ENCODE results near the gene GCFC2. TPM values are rescaled to one million over a fixed set of nuclear protein-coding genes. Genes with fewer than 3 reads are reported as not detected.

GCFC2 gene
- polyA plus RNA-seq, 3 donors, result 5.5 to 10.9 (median 9.0) TPM

DNA sequence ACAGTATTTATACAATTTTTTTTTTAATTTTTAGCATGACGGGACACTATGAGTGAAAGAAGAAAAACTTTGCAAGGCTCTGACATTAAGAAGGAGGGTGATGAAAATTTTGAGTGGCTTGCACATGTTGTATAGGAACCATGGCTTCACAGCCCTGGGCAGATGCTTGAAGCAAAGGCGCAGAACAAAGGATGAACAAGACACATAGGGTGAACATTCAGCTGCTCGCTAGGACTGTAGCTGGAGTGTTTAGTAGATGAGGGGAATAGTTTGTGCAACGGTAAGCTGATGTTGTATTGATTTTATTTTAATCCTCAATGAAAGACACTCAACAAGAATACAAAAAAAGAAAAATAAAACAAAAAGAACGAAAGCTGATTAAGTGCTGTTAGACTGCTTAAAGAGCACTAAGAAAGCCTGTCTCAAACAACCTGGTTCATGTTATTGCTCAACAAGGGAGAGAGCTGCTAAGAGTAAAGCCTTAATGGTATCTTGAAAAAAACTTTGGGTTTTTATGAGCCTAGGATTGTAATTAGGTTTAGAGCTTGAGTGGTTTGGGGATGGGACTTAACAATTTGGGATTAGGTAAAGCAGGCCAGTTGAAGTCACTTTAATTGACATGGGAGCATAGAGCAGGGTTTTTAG, 41.2 kb upstream of the GCFC2 start:
- no peak overlapping the region for H3K27ac ChIP-seq (ENCODE audit: low read depth in 1 of 2, low read length in 2 of 2)
- no peak for DNase-seq
- H3K27me3 ChIP-seq (ENCODE audit: control insufficient read depth in 2 of 2, insufficient read depth in 2 of 2, low read length in 2 of 2), result no peaks in the 10 kb centered on the region
- H3K9me3 Mint-ChIP-seq, result peaks cover 0 to 6% (median 0%) of the 10 kb centered on the region in 7 donors
- H3K27ac Mint-ChIP-seq, result no peak overlapping the region
- H3K9ac ChIP-seq (ENCODE audit: insufficient read depth, low read length, poor library complexity, severe bottlenecking), result no peak overlapping the region
- H3K9me3 ChIP-seq (replicated peaks in 1 of 2; ENCODE audit: control insufficient read depth in 1 of 2, insufficient read depth in 1 of 2, low read length in 2 of 2), result no peaks in the 10 kb centered on the region
- no peaks in the 10 kb centered on the region for H3K36me3 ChIP-seq (replicated peaks in 1 of 2; ENCODE audit: control insufficient read depth in 1 of 2, insufficient read depth in 2 of 2, low read length in 2 of 2)
- H3K4me3 Mint-ChIP-seq, result no peak overlapping the region
- H3K4me1 ChIP-seq (ENCODE audit: control insufficient read depth in 1 of 2, insufficient read depth in 2 of 2, low read length in 2 of 2), result no peaks in the 10 kb centered on the region
- H3K4me1 Mint-ChIP-seq, result no peaks in the 10 kb centered on the region
- no peak overlapping the region for H3K4me2 ChIP-seq (replicated peaks; ENCODE audit: extremely low read depth, low read length, poor library complexity, severe bottlenecking)
- TF ChIP-seq, protein P1, sequence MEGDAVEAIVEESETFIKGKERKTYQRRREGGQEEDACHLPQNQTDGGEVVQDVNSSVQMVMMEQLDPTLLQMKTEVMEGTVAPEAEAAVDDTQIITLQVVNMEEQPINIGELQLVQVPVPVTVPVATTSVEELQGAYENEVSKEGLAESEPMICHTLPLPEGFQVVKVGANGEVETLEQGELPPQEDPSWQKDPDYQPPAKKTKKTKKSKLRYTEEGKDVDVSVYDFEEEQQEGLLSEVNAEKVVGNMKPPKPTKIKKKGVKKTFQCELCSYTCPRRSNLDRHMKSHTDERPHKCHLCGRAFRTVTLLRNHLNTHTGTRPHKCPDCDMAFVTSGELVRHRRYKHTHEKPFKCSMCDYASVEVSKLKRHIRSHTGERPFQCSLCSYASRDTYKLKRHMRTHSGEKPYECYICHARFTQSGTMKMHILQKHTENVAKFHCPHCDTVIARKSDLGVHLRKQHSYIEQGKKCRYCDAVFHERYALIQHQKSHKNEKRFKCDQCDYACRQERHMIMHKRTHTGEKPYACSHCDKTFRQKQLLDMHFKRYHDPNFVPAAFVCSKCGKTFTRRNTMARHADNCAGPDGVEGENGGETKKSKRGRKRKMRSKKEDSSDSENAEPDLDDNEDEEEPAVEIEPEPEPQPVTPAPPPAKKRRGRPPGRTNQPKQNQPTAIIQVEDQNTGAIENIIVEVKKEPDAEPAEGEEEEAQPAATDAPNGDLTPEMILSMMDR (IDR thresholded peaks at IDR 0.05), result no peak
- peaks cover 0 to 5% (median 0%) of the 10 kb centered on the region in 3 donors for H3K27me3 Mint-ChIP-seq (ENCODE audit: low read depth in 3 of 3)
- H3K4me3 ChIP-seq (replicated peaks in 1 of 3; ENCODE audit: low read depth in 2 of 3, low read length in 3 of 3), result no peak overlapping the region
- no CpG with 5 or more reads among the region's 5 CpGs for WGBS (ENCODE audit: insufficient coverage)
- intact Hi-C loops (cut with micrococcal nuclease), result no loop called here
- H4K20me1 ChIP-seq (ENCODE audit: insufficient read depth, low read length), result no peaks in the 10 kb centered on the region
- no peaks in the 10 kb centered on the region for H3K79me2 ChIP-seq (ENCODE audit: insufficient read depth, low read length)
- H2AFZ ChIP-seq (ENCODE audit: insufficient read depth, low read depth, low read length, poor library complexity, severe bottlenecking), result no peak overlapping the region
- no peaks in the 10 kb centered on the region for H3K36me3 Mint-ChIP-seq

- Mint-ChIP-seq H3K27ac (no peak overlapping the region), H3K9me3 (peaks cover 0 to 6% (median 0%) of the 10 kb centered on the region in 7 donors), H3K27me3 (ENCODE audit: low read depth in 3 of 3) (peaks cover 0 to 5% (median 0%) of the 10 kb centered on the region in 3 donors), H3K4me3 (no peak overlapping the region), H3K36me3 (no peaks in the 10 kb centered on the region), H3K4me1 (no peaks in the 10 kb centered on the region)
- Histone ChIP-seq H3K27me3 (ENCODE audit: control insufficient read depth in 2 of 2, insufficient read depth in 2 of 2, low read length in 2 of 2) (no peaks in the 10 kb centered on the region), H2AFZ (ENCODE audit: insufficient read depth, low read depth, low read length, poor library complexity, severe bottlenecking) (no peak overlapping the region), H3K27ac (ENCODE audit: low read depth in 1 of 2, low read length in 2 of 2) (no peak overlapping the region), H3K79me2 (ENCODE audit: insufficient read depth, low read length) (no peaks in the 10 kb centered on the region), H3K4me2 (replicated peaks; ENCODE audit: extremely low read depth, low read length, poor library complexity, severe bottlenecking) (no peak overlapping the region), H3K4me3 (replicated peaks in 1 of 3; ENCODE audit: low read depth in 2 of 3, low read length in 3 of 3) (no peak overlapping the region), H3K9me3 (replicated peaks in 1 of 2; ENCODE audit: control insufficient read depth in 1 of 2, insufficient read depth in 1 of 2, low read length in 2 of 2) (no peaks in the 10 kb centered on the region), H3K4me1 (ENCODE audit: control insufficient read depth in 1 of 2, insufficient read depth in 2 of 2, low read length in 2 of 2) (no peaks in the 10 kb centered on the region), H3K36me3 (replicated peaks in 1 of 2; ENCODE audit: control insufficient read depth in 1 of 2, insufficient read depth in 2 of 2, low read length in 2 of 2) (no peaks in the 10 kb centered on the region), H4K20me1 (ENCODE audit: insufficient read depth, low read length) (no peaks in the 10 kb centered on the region), H3K9ac (ENCODE audit: insufficient read depth, low read length, poor library complexity, severe bottlenecking) (no peak overlapping the region)
- intact Hi-C loops (cut with micrococcal nuclease), result no loop called here
- WGBS (ENCODE audit: insufficient coverage), result 100% methylated on average over 1 of the region's 4 CpGs
- no peak for DNase-seq
- TF ChIP-seq, protein P1 (IDR thresholded peaks at IDR 0.05), result no peak
These were observed 40.6 kb upstream of the GCFC2 start for GRCh38 chr2:75751360-75751759.

Measured in CD14-positive monocyte (primary cell).